Naive thymus-derived CD4-positive, alpha-beta T cell (primary cell): Measurements from ENCODE around the gene VPS25. TPM values are rescaled to one million over a fixed set of nuclear protein-coding genes. Genes with fewer than 3 reads are reported as not detected.

Experiments used
- ATAC-seq: fragments of 150-1000 bp; cut with Tn5 transposase; 2 replicates; pipeline ENCODE4 v1.10.0; 2021; ENCODE audit warnings: mild to moderate bottlenecking, moderate library complexity
- CTCF ChIA-PET: fragments of 350-600 bp; sonication (Branson Sonifier 250); formaldehyde crosslinking; loops from one replicate; lab custom pipeline; 2021; ENCODE audit warnings: antibody characterized with exemption; lab: Charles Lee
- POLR2A ChIA-PET: fragments of 350-600 bp; sonication (Branson Sonifier 250); formaldehyde crosslinking; loops from one replicate; lab custom pipeline; 2021; ENCODE audit warnings: antibody characterized with exemption, inconsistent platforms; lab: Charles Lee
- DNase-seq, 9 donors: peaks; one replicate each; pipeline versions ENCODE4 v3.0.0 to v3.0.0-alpha.2; 2020 to 2022; ENCODE audit warnings: mixed read lengths in 1 of 9
- H3K27ac ChIP-seq: one replicate; pipeline ENCODE4 v1.7.0; 2013; ENCODE audit warnings: mild to moderate bottlenecking, low read depth, low read length, moderate library complexity
- H3K27me3 ChIP-seq, 2 donors: one replicate each; pipeline ENCODE4 v1.7.0; 2013; ENCODE audit warnings: low read length in 2 of 2, mild to moderate bottlenecking in 2 of 2, moderate library complexity in 2 of 2; ENCODE audit not compliant: control insufficient read depth in 2 of 2, insufficient read depth in 2 of 2
- H3K36me3 ChIP-seq, 3 experiments: 1 replicate in 2 of 3; 2 replicates in 1 of 3; pipeline ENCODE4 v1.7.0; 2013; ENCODE audit warnings: low read length in 3 of 3, mild to moderate bottlenecking in 3 of 3, moderate library complexity in 1 of 3; ENCODE audit not compliant: insufficient read depth in 3 of 3, control insufficient read depth in 2 of 3
- H3K4me1 ChIP-seq, 2 donors: one replicate each; pipeline ENCODE4 v1.7.0; 2013; ENCODE audit warnings: low read length in 2 of 2, mild to moderate bottlenecking in 2 of 2, moderate library complexity in 1 of 2; ENCODE audit not compliant: control insufficient read depth in 2 of 2, insufficient read depth in 2 of 2
- H3K4me3 ChIP-seq: 2 replicates; pipeline ENCODE4 v1.7.0; 2013; ENCODE audit warnings: mild to moderate bottlenecking, low read length
- H3K9me3 ChIP-seq, 3 experiments: 1 replicate in 2 of 3; 2 replicates in 1 of 3; pipeline ENCODE4 v1.7.0; 2013; ENCODE audit warnings: low read length in 3 of 3; ENCODE audit not compliant: control insufficient read depth in 2 of 3
- H3K27ac Mint-ChIP-seq, 9 donors: one replicate each; pipeline ENCODE4 v1.8.0; 2020 to 2022; ENCODE audit warnings: mixed read lengths in 9 of 9, mild to moderate bottlenecking in 8 of 9, moderate library complexity in 5 of 9, inconsistent platforms in 2 of 9
- H3K27me3 Mint-ChIP-seq, 5 donors: one replicate each; pipeline ENCODE4 v1.8.0; 2021 to 2022; ENCODE audit warnings: mixed read lengths in 5 of 5, mild to moderate bottlenecking in 1 of 5
- H3K36me3 Mint-ChIP-seq, 5 donors: one replicate each; pipeline ENCODE4 v1.8.0; 2020 to 2022; ENCODE audit warnings: mixed read lengths in 5 of 5, mild to moderate bottlenecking in 3 of 5, inconsistent platforms in 1 of 5
- H3K4me1 Mint-ChIP-seq, 7 donors: one replicate each; pipeline ENCODE4 v1.8.0; 2020 to 2022; ENCODE audit warnings: mixed read lengths in 7 of 7, mild to moderate bottlenecking in 3 of 7, inconsistent platforms in 1 of 7
- H3K4me3 Mint-ChIP-seq, 10 donors: one replicate each; pipeline ENCODE4 v1.8.0; 2020 to 2022; ENCODE audit warnings: mild to moderate bottlenecking in 10 of 10, mixed read lengths in 10 of 10, moderate library complexity in 6 of 10, inconsistent platforms in 2 of 10
- H3K9me3 Mint-ChIP-seq, 11 donors: one replicate each; pipeline ENCODE4 v1.8.0; 2020 to 2022; ENCODE audit warnings: mixed read lengths in 11 of 11, mild to moderate bottlenecking in 4 of 11, inconsistent platforms in 1 of 11, moderate library complexity in 1 of 11
- intact Hi-C, 2 donors: fragments of 100-400 bp; cut with micrococcal nuclease; formaldehyde crosslinking; loops; one replicate each; pipeline ENCODE4 v1.15.1; 2023
- polyA plus RNA-seq, 2 donors: library from polyadenylated mRNA; unstranded; fragments of 300-500 nt; fragmentation: Illumina TruSeq; gene quantifications; one replicate each; pipeline ENCODE4 v1.2.3, GENCODE V29; 2021
- total RNA-seq, 6 experiments: library from RNA in 5 of 6; stranded (reverse) in 5 of 6; gene quantifications; 1 replicate in 5 of 6; 2 replicates in 1 of 6; pipeline ENCODE4 v1.2.3 and lab custom pipeline; 2021 to 2026

The VPS25 gene
- total and polyA plus RNA-seq, 7 experiments from 2014 or later: 24.3 to 60.6 (median 39.6) TPM

DNA sequence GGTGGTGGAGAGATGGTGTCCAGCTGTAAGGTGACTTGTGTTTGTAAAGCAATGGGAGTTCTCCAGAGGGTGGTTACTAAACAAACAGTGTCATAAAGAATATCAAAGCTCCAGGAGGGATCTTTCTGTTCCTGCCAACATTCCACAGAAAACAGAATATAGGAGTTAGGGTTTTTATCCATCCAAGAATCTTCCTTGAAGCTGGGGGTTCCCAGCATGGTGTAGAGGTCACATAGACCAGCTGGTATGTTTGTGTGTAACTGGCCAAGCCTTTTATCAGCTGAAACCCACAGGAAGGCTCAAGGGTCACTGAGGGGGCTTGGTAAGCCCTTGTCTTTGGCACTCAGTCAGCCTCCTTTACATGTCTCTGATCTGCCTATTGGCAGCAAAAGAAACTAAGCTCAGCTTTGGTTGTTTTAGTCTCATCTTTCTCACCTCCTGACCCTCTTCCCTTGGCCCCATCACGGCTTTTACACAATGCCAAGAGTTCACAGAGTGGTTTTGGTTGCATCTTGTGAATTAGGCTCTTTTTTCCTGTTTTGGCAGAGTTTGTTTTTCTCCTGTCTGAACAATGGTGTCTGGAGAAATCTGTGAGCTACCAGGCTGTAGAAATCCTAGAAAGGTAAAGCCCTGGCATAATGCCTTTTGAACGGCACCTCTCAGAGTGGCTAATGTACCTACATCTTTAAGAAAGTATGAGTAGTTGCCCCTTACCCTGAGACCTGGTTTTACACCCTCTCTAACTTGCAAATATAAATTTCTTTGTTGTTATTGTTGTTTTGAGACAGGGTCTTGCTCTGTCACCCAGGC, 30.0 kb downstream of the VPS25 start:
- intact Hi-C loops: no loop called here
- POLR2A ChIA-PET: interaction anchor here (0.6 to 1.0 kb wide), 2 partner anchors 21 to 30 kb away, joined by 3 to 10 read pairs; partner anchors contain the start of genes BECN1 and VPS25
- Mint-ChIP-seq H3K36me3 (peaks cover 0 to 4% (median 0%) of the 10 kb centered on the region in 5 donors), H3K27ac (no peak overlapping the region), H3K9me3 (no peaks in the 10 kb centered on the region), H3K27me3 (peaks cover 0 to 20% (median 0%) of the 10 kb centered on the region in 5 donors), H3K4me1 (peaks cover 6 to 10% (median 7%) of the 10 kb centered on the region in 7 donors), H3K4me3 (no peak overlapping the region)
- Histone ChIP-seq H3K27ac (no peak overlapping the region), H3K27me3 (no peaks in the 10 kb centered on the region), H3K9me3 (no peaks in the 10 kb centered on the region), H3K4me1 (no peaks in the 10 kb centered on the region), H3K36me3 (peaks cover 0 to 3% (median 0%) of the 10 kb centered on the region in 3 experiments), H3K4me3 (no peak overlapping the region)
- CTCF ChIA-PET: interaction anchor here (0.6 to 0.9 kb wide), 2 partner anchors 12 to 889 kb away, joined by 3 read pairs; no protein-coding TSS in a partner anchor
- ATAC-seq: no peak
- no peak for DNase-seq

DNA sequence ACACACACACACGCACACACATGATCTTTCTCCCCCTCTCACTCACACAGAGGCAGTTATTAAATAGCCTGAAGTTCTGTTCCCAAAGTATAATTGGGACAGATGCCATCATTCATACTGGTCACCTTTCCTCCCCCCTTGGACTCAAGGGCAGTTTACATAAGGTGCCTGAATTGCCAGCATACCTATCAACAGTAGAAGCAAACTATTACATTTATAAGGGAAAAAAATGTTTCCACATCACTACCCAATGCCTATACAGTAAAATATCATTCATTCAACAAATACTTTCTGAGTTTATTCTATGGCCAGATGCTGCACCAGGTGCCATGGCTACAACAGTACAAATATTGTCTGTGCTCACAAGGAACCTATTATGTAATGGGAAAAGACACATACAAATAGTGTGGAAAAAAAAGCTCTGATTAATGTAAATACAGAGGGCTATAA, 31.7 kb downstream of the VPS25 start:
- H3K4me1 Mint-ChIP-seq: no peaks in the 10 kb centered on the region
- H3K4me3 Mint-ChIP-seq: no peak overlapping the region
- H3K36me3 Mint-ChIP-seq: peaks cover 0 to 4% (median 0%) of the 10 kb centered on the region in 5 donors
- H3K9me3 ChIP-seq: no peaks in the 10 kb centered on the region
- no peak overlapping the region for H3K27ac ChIP-seq
- POLR2A ChIA-PET: no interaction called here
- H3K9me3 Mint-ChIP-seq: no peaks in the 10 kb centered on the region
- H3K4me1 ChIP-seq: no peaks in the 10 kb centered on the region
- no peak overlapping the region for H3K27ac Mint-ChIP-seq
- H3K27me3 ChIP-seq: no peaks in the 10 kb centered on the region
- H3K36me3 ChIP-seq: peaks cover 0 to 7% (median 6%) of the 10 kb centered on the region in 3 experiments
- no peak overlapping the region for H3K4me3 ChIP-seq
- CTCF ChIA-PET: no interaction called here
- intact Hi-C loops: no loop called here
- H3K27me3 Mint-ChIP-seq: peaks cover 0 to 18% (median 0%) of the 10 kb centered on the region in 5 donors
- ATAC-seq (no peak), DNase-seq (no peak)

DNA sequence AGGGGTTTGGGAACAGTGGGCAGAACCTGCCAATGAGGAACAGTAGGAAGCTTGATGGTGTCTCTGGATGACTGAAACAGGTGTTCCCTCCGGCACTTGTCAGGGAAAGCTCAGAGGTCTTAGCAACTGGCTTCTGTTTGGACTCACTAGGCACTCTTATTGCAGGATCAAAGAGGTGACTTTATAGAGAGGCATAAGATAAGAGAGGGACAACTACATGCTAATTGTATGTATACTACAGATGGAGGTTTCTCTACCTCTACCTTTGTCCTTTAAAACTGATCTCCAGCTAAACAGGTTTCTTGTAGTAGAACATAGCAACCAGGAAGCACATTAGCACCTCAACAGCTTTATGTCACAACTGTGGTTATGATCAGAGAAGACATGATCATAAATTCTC, 33.0 kb downstream of the VPS25 start:
- no peaks in the 10 kb centered on the region for H3K9me3 ChIP-seq
- no peak overlapping the region for H3K27ac ChIP-seq
- Mint-ChIP-seq H3K4me1 (no peaks in the 10 kb centered on the region), H3K27me3 (peaks cover 0 to 10% (median 0%) of the 10 kb centered on the region in 5 donors), H3K4me3 (no peak overlapping the region), H3K9me3 (no peaks in the 10 kb centered on the region), H3K27ac (peak overlapping the region in 1 of 9 donors; percentile 53), H3K36me3 (peaks cover 0 to 14% (median 6%) of the 10 kb centered on the region in 5 donors)
- ChIA-PET POLR2A (interaction anchor here (0.6 to 1.7 kb wide), 3 partner anchors 9 to 21 kb away, joined by 3 to 4 read pairs (median 4); no protein-coding TSS in a partner anchor), CTCF (interaction anchor here (0.6 to 0.7 kb wide), 2 partner anchors 14 to 24 kb away, joined by 3 to 5 read pairs; no protein-coding TSS in a partner anchor)
- ATAC-seq (no peak), DNase-seq (no peak)
- H3K4me3 ChIP-seq: no peak overlapping the region
- intact Hi-C loops: no loop called here
- no peaks in the 10 kb centered on the region for H3K27me3 ChIP-seq
- no peaks in the 10 kb centered on the region for H3K4me1 ChIP-seq
- H3K36me3 ChIP-seq: peaks cover 0 to 19% (median 11%) of the 10 kb centered on the region in 3 experiments

DNA sequence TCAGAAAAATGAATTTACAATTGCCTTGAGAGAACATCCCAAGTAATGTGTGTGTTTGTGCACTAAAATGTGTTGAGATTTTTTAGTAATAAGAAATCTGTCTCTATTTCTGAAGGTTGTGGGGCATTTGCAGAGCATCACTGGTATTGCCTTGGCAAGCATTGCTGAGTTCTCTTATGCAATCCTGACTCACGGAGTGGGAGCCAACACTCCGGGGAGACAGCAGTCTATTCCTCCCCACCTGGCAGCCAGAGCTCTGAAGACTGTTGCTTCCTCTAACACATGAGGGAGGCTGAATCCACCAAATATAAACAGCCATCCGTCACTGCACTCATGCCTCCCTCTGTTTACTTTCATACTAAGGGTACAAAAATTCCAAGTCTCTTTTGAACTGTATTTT, 36.0 kb downstream of the VPS25 start:
- no peak overlapping the region for H3K4me3 ChIP-seq
- no peaks in the 10 kb centered on the region for H3K27me3 ChIP-seq
- peaks cover 0 to 1% (median 0%) of the 10 kb centered on the region in 5 donors for H3K27me3 Mint-ChIP-seq
- no peaks in the 10 kb centered on the region for H3K9me3 Mint-ChIP-seq
- no peak for DNase-seq
- no peak for ATAC-seq
- no peaks in the 10 kb centered on the region for H3K4me1 ChIP-seq
- intact Hi-C loops: no loop called here
- H3K4me3 Mint-ChIP-seq: no peak overlapping the region
- H3K9me3 ChIP-seq: no peaks in the 10 kb centered on the region
- peak overlapping the region; percentile 11 for H3K27ac ChIP-seq
- ChIA-PET CTCF (no interaction called here), POLR2A (interaction anchor here (1.6 kb wide), 1 partner anchor 19 kb away, joined by 5 read pairs; no protein-coding TSS in a partner anchor)
- peaks cover 0 to 2% (median 0%) of the 10 kb centered on the region in 7 donors for H3K4me1 Mint-ChIP-seq
- peak overlapping the region in 4 of 9 donors; percentile 10 to 84 (median 51) for H3K27ac Mint-ChIP-seq
- H3K36me3 Mint-ChIP-seq: peaks cover 8 to 29% (median 16%) of the 10 kb centered on the region in 5 donors
- peaks cover 0 to 35% (median 23%) of the 10 kb centered on the region in 3 experiments for H3K36me3 ChIP-seq

DNA sequence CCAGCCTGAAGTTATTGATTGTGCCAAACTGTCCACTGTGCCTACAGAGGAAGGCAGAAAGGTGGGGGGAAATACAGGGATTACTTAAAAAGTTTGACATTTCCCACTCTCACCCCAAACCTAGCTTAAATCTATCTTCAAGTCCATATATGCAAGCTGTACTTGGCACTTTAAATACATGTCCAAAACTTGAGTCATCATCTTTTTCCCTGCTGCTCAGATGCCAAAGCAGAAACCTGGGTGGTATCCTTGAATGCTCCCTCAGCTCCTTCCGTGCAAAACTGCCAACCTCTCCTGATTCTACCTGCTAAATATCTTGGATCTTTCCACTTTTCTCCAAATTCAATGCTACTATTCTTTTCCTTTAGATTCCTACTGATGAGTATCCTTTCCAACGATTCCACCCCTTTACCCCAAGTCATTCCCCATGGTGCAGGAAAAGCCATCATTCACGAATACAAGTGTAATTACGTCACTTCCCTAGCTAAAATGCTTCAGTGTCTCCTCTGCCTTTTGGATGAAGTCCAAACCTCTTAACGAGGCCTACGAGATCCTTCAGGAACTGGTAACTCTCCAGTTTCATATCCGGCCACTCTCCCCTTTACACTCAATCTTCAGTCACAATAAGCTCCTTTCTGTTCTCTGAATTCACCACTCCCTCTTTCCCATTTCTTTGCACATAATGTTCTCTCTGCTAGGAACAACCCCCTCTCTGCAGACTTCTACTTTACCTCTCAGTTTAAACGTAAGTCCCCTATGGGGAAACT, 41.6 kb downstream of the VPS25 start:
- ChIA-PET POLR2A (no interaction called here), CTCF (interaction anchor here (0.8 kb wide), 1 partner anchor 9 kb away, joined by 3 read pairs; the partner anchor contains the start of gene BECN1)
- no peaks in the 10 kb centered on the region for H3K9me3 ChIP-seq
- Mint-ChIP-seq H3K4me1 (peaks cover 0 to 4% (median 0%) of the 10 kb centered on the region in 7 donors), H3K36me3 (peaks cover 27 to 58% (median 31%) of the 10 kb centered on the region in 5 donors), H3K4me3 (peak overlapping the region in 1 of 10 donors; percentile 14), H3K9me3 (no peaks in the 10 kb centered on the region), H3K27me3 (no peaks in the 10 kb centered on the region), H3K27ac (no peak overlapping the region)
- peaks cover 28 to 85% (median 41%) of the 10 kb centered on the region in 3 experiments for H3K36me3 ChIP-seq
- no peak overlapping the region for H3K4me3 ChIP-seq
- H3K27me3 ChIP-seq: no peaks in the 10 kb centered on the region
- H3K27ac ChIP-seq: no peak overlapping the region
- ATAC-seq: no peak
- intact Hi-C loops: no loop called here
- DNase-seq: no peak
- no peaks in the 10 kb centered on the region for H3K4me1 ChIP-seq

DNA sequence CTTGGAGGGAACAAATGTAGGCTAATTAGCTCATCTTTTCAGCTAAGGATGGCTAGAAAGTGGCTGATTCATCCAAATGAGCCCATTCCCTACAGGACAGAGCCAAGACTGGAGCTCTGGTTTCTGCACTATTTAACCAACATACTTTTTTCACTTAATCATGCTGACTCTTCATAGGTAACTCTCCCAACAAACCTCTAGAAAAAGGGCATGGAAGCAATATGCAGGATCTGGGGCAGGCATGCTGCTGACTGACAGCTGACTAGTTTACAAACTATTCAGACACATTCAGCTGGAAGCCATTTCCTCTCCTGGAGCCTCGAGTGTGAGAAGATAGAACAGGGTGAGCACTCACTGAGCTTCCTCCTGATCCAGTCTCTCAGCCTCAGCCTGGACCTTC, 44.6 kb downstream of the VPS25 start:
- ATAC-seq (no peak), DNase-seq (no peak)
- Histone ChIP-seq H3K9me3 (no peaks in the 10 kb centered on the region), H3K4me3 (no peak overlapping the region), H3K4me1 (peaks cover 0 to 3% of the 10 kb centered on the region in 2 donors), H3K27ac (no peak overlapping the region), H3K27me3 (no peaks in the 10 kb centered on the region), H3K36me3 (peaks cover 36 to 84% (median 41%) of the 10 kb centered on the region in 3 experiments)
- Mint-ChIP-seq H3K36me3 (peaks cover 24 to 55% (median 34%) of the 10 kb centered on the region in 5 donors), H3K27ac (no peak overlapping the region), H3K4me3 (no peak overlapping the region), H3K27me3 (no peaks in the 10 kb centered on the region), H3K4me1 (peaks cover 7 to 29% (median 21%) of the 10 kb centered on the region in 7 donors), H3K9me3 (peaks cover 0 to 1% (median 0%) of the 10 kb centered on the region in 11 donors)
- intact Hi-C loops: no loop called here
- ChIA-PET POLR2A (interaction anchor here (0.7 to 1.0 kb wide), 2 partner anchors 12 to 181 kb away, joined by 3 to 4 read pairs; no protein-coding TSS in a partner anchor), CTCF (no interaction called here)
